Spinal cord (tissue), 4 donors: Measurements from ENCODE around the gene TRPV6. TPM values are rescaled to one million over a fixed set of nuclear protein-coding genes. Genes with fewer than 3 reads are reported as not detected.

Source experiments
- polyA plus RNA-seq, 2 donors: library from polyadenylated mRNA; unstranded; fragments of 120-200 nt; gene quantifications; one replicate each; pipeline ENCODE4 v1.2.1, GENCODE V29; 2013; ENCODE audit not compliant: insufficient read length in 2 of 2
- total RNA-seq, 2 donors: library from RNA; depleted of rRNA in 1 of 2; stranded (reverse); fragments of 120-200 nt in 1 of 2; fragments of >200 nt in 1 of 2; gene quantifications; one replicate each; pipeline versions ENCODE4 v1.2.3 to v1.2.4, GENCODE V29; 2013 to 2014

Gene TRPV6
- total and polyA plus RNA-seq, 4 donors, result 0.10 to 1.5 (median 0.94) TPM

Other genes starting within 250 kb of the TRPV6 start
- gene PRSS1, start 136.3 kb downstream of the TRPV6 start, total RNA-seq, result not detected
- under 1 TPM; 0.43 to 0.89 TPM for gene PRSS1, start 136.3 kb downstream of the TRPV6 start, polyA plus RNA-seq
- not detected for gene PRSS2, start 114.8 kb downstream of the TRPV6 start, total RNA-seq
- not detected for gene PRSS2, start 114.8 kb downstream of the TRPV6 start, polyA plus RNA-seq
- gene EPHB6, start 30.7 kb downstream of the TRPV6 start, total RNA-seq, result 10 to 100 TPM; 15.6 to 20.3 TPM
- gene EPHB6, start 30.7 kb downstream of the TRPV6 start, polyA plus RNA-seq, result 10 to 100 TPM; 47.4 to 54.6 TPM
- under 1 TPM in 1 of 2 donors, not detected in 1; 0.11 TPM for gene TRPV5, start 48.0 kb upstream of the TRPV6 start, total RNA-seq
- under 1 TPM in 1 of 2 donors, not detected in 1; 0.24 TPM for gene TRPV5, start 48.0 kb upstream of the TRPV6 start, polyA plus RNA-seq
- not detected for gene LLCFC1, start 53.7 kb upstream of the TRPV6 start, total RNA-seq
- gene LLCFC1, start 53.7 kb upstream of the TRPV6 start, polyA plus RNA-seq, result under 1 TPM in 1 of 2 donors, not detected in 1; 0.38 TPM
- 1 to 10 TPM in 1 of 2 donors, under 1 TPM in 1; 0.99 to 3.4 TPM for gene KEL, start 76.6 kb upstream of the TRPV6 start, total RNA-seq
- gene KEL, start 76.6 kb upstream of the TRPV6 start, polyA plus RNA-seq, result 1 to 10 TPM in 1 of 2 donors, under 1 TPM in 1; 0.60 to 1.6 TPM
- gene OR9A2, start 141.4 kb upstream of the TRPV6 start, total RNA-seq, result under 1 TPM; 0.28 to 0.50 TPM
- not detected for gene OR9A2, start 141.4 kb upstream of the TRPV6 start, polyA plus RNA-seq
- not detected for gene OR6V1, start 166.6 kb upstream of the TRPV6 start, total RNA-seq
- not detected for gene OR6V1, start 166.6 kb upstream of the TRPV6 start, polyA plus RNA-seq
- not detected for gene PIP, start 246.3 kb upstream of the TRPV6 start, total RNA-seq
- not detected for gene PIP, start 246.3 kb upstream of the TRPV6 start, polyA plus RNA-seq